Mammary epithelial cell (primary cell): ENCODE measurements around the gene COMMD6.

Experiments used
- EZH2 ChIP-seq: IDR thresholded peaks from 2 replicates; pipeline ENCODE4 v1.6.1; 2012; ENCODE audit warnings: low read length, inconsistent platforms, borderline replicate concordance
- TF ChIP-seq, protein P1 (sequence below), 2 donors: IDR thresholded peaks in 1 of 2; conservative IDR thresholded peaks in 1 of 2; 2 replicates each; pipeline ENCODE4 v1.5.1; 2011 to 2012; ENCODE audit warnings: inconsistent platforms in 2 of 2, low read length in 2 of 2, mild to moderate bottlenecking in 2 of 2, control low read depth in 1 of 2, low read depth in 1 of 2; ENCODE audit not compliant: insufficient read depth in 1 of 2; ENCODE audit errors: extremely low read depth in 1 of 2

DNA sequence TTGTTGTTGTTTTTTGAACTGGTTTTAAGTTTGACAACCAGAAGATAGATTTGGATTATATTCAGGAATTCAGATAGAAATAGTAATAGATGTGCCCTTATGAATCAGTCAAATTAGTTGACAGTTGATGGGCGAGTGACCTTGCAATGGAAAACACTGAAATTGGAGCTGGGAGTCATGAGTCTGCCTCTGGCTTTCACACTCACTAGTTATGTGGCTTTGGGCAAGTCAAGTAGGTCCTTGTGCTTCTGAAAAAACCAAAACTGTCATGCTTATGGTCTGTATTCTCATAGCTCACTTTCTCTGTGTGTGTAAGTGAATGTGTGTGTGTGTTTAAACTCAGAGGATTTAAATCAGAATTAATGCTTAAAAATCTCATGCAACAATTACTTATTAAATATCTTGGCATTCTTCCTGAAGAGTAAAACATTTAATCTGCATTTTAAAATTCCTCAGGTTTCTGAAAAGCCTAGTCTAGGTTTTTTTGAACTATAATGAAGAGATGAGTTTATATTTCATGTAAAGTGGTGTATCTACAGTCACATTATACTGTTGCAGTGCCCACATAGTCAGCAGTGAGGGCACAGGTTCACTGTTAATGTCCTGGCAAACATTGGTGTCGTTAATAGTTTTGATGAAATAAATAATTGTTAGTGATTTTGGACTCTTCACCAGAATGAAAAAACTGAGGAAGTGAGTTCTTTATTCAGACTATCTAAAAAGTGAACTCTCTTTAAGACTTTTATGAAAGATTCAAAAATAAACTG, 44.4 kb upstream of the COMMD6 start:
- TF ChIP-seq, protein P1, sequence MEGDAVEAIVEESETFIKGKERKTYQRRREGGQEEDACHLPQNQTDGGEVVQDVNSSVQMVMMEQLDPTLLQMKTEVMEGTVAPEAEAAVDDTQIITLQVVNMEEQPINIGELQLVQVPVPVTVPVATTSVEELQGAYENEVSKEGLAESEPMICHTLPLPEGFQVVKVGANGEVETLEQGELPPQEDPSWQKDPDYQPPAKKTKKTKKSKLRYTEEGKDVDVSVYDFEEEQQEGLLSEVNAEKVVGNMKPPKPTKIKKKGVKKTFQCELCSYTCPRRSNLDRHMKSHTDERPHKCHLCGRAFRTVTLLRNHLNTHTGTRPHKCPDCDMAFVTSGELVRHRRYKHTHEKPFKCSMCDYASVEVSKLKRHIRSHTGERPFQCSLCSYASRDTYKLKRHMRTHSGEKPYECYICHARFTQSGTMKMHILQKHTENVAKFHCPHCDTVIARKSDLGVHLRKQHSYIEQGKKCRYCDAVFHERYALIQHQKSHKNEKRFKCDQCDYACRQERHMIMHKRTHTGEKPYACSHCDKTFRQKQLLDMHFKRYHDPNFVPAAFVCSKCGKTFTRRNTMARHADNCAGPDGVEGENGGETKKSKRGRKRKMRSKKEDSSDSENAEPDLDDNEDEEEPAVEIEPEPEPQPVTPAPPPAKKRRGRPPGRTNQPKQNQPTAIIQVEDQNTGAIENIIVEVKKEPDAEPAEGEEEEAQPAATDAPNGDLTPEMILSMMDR (conservative IDR thresholded peaks at IDR 0.05 in 1 of 2, IDR thresholded peaks at IDR 0.05 in 1 of 2; ENCODE audit: extremely low read depth in 1 of 2, insufficient read depth in 1 of 2, low read depth in 1 of 2, low read length in 2 of 2) = no peak
- TF ChIP-seq EZH2 = no peak
